ACC112 (cell line): ENCODE measurements around the gene FOCAD.
A peak's percentile ranks its signal among the peaks of the same experiment; 100 is the strongest.
"Not testable (repeated sequence)": the region's sequence is repeated elsewhere in the genome, so short reads cannot be mapped to it uniquely, and the experiment has no call there.

Experiments used
- H2AFZ ChIP-seq: fragments of 200-600 bp; sonication (generic); one replicate; pipeline ENCODE4 v1.6.0; 2017; ENCODE audit warnings: antibody characterized with exemption, low read length; ENCODE audit not compliant: unreplicated experiment
- H3K27ac ChIP-seq: fragments of 200-600 bp; sonication (generic); 2 replicates; pipeline ENCODE4 v1.5.1; 2014; ENCODE audit warnings: low read depth, mild to moderate bottlenecking, antibody characterized with exemption, low read length, moderate library complexity
- H3K27me3 ChIP-seq: fragments of 200-600 bp; sonication (generic); 2 replicates; pipeline ENCODE4 v1.6.1; 2014; ENCODE audit warnings: mild to moderate bottlenecking, antibody characterized with exemption, low read length, moderate library complexity, mixed read lengths; ENCODE audit not compliant: insufficient read depth
- H3K36me3 ChIP-seq: fragments of 200-600 bp; sonication (generic); 2 replicates; pipeline ENCODE4 v1.6.1; 2016; ENCODE audit warnings: mild to moderate bottlenecking, antibody characterized with exemption, low read length, moderate library complexity, mixed read lengths; ENCODE audit not compliant: insufficient read depth
- H3K4me1 ChIP-seq: fragments of 200-600 bp; sonication (generic); one replicate; pipeline ENCODE4 v1.6.1; 2016; ENCODE audit warnings: low read length, mixed read lengths; ENCODE audit not compliant: insufficient read depth, unreplicated experiment, control insufficient read depth
- H3K4me3 ChIP-seq: fragments of 200-600 bp; sonication (generic); 2 replicates; pipeline ENCODE4 v1.5.1; 2014; ENCODE audit warnings: mild to moderate bottlenecking, low read depth, low read length
- H3K79me2 ChIP-seq: fragments of 200-600 bp; sonication (generic); one replicate; pipeline ENCODE4 v1.6.0; 2016; ENCODE audit warnings: low read length; ENCODE audit not compliant: control insufficient read depth, unreplicated experiment, insufficient read depth

Gene FOCAD

GRCh38 chr9:20651939-20652338 lies 32.1 kb upstream of the FOCAD start:
- H3K27me3 ChIP-seq, result 0 out of 2 replicates have a peak, but pooled peaks cover 3% of the 10 kb centered on the region
- no peaks in the 10 kb centered on the region for H3K36me3 ChIP-seq
- no peak overlapping the region for H3K4me3 ChIP-seq
- H3K4me1 ChIP-seq, result peaks cover 4% of the 10 kb centered on the region
- H3K79me2 ChIP-seq, result no peaks in the 10 kb centered on the region
- no peak overlapping the region for H3K27ac ChIP-seq
- no peak overlapping the region for H2AFZ ChIP-seq

GRCh38 chr9:20658246-20658667 lies 25.8 kb upstream of the FOCAD start:
- H3K4me1 ChIP-seq, H3K36me3 ChIP-seq, H2AFZ ChIP-seq, H3K27ac ChIP-seq, H3K79me2 ChIP-seq, H3K27me3 ChIP-seq: not testable (repeated sequence)
- H3K4me3 ChIP-seq, result peak overlapping the region; percentile 92

GRCh38 chr9:20658677-20659473 lies 25.2 kb upstream of the FOCAD start:
- Histone ChIP-seq H3K79me2 (peaks cover 3% of the 10 kb centered on the region), H3K4me1 (no peaks in the 10 kb centered on the region), H3K27ac (no peak overlapping the region), H3K36me3 (no peaks in the 10 kb centered on the region), H2AFZ (peak overlapping the region; percentile 95), H3K4me3 (peak overlapping the region; percentile 92), H3K27me3 (no peaks in the 10 kb centered on the region)

GRCh38 chr9:20659474-20659967 lies 24.5 kb upstream of the FOCAD start:
- Histone ChIP-seq H3K4me1 (no peaks in the 10 kb centered on the region), H3K36me3 (no peaks in the 10 kb centered on the region), H3K27ac (no peak overlapping the region), H2AFZ (no peak overlapping the region), H3K4me3 (peak overlapping the region; percentile 92), H3K27me3 (no peaks in the 10 kb centered on the region), H3K79me2 (peaks cover 3% of the 10 kb centered on the region)

- no peaks in the 10 kb centered on the region for H3K4me1 ChIP-seq
- H3K4me3 ChIP-seq, result no peak overlapping the region
- no peaks in the 10 kb centered on the region for H3K36me3 ChIP-seq
- H3K27ac ChIP-seq, result no peak overlapping the region
- H3K79me2 ChIP-seq, result peaks cover 3% of the 10 kb centered on the region
- H3K27me3 ChIP-seq, result no peaks in the 10 kb centered on the region
- no peak overlapping the region for H2AFZ ChIP-seq
Measured at GRCh38 chr9:20662156-20662555, 21.9 kb upstream of the FOCAD start.

- no peaks in the 10 kb centered on the region for H3K4me1 ChIP-seq
- no peak overlapping the region for H3K4me3 ChIP-seq
- H3K27ac ChIP-seq, result no peak overlapping the region
- H3K36me3 ChIP-seq, result no peaks in the 10 kb centered on the region
- peaks cover 3% of the 10 kb centered on the region for H3K79me2 ChIP-seq
- H3K27me3 ChIP-seq, result no peaks in the 10 kb centered on the region
- H2AFZ ChIP-seq, result no peak overlapping the region
Measured at GRCh38 chr9:20663133-20663532, 20.9 kb upstream of the FOCAD start.

- peaks cover 3% of the 10 kb centered on the region for H3K79me2 ChIP-seq
- H3K27ac ChIP-seq, result no peak overlapping the region
- H3K4me1 ChIP-seq, result no peaks in the 10 kb centered on the region
- no peaks in the 10 kb centered on the region for H3K27me3 ChIP-seq
- no peak overlapping the region for H2AFZ ChIP-seq
- no peaks in the 10 kb centered on the region for H3K36me3 ChIP-seq
- no peak overlapping the region for H3K4me3 ChIP-seq
Measured at GRCh38 chr9:20664501-20664900, 19.6 kb upstream of the FOCAD start.

DNA sequence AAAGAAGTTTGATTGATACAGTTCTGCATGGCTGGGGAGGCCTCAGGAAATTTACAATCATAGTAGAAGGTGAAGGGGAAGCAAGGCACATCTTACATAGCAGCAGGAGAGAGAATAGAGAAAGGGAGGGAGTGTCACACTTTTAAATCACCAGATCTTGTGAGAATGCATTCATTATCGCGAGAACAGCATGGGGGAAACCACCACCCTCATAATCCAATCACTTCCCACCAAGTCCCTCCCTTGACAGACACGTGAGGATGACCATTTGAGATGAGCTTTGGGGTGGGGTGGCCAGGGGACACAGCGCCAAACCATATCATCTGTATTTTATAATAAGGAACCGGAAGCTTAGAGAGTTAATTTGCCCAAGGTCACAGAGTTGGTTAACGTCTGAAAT lies 13.7 kb upstream of the FOCAD start:
- H3K36me3 ChIP-seq, result no peaks in the 10 kb centered on the region
- H3K79me2 ChIP-seq, result no peaks in the 10 kb centered on the region
- H2AFZ ChIP-seq, result no peak overlapping the region
- H3K4me1 ChIP-seq, result no peaks in the 10 kb centered on the region
- no peak overlapping the region for H3K4me3 ChIP-seq
- no peak overlapping the region for H3K27ac ChIP-seq
- no peaks in the 10 kb centered on the region for H3K27me3 ChIP-seq

DNA sequence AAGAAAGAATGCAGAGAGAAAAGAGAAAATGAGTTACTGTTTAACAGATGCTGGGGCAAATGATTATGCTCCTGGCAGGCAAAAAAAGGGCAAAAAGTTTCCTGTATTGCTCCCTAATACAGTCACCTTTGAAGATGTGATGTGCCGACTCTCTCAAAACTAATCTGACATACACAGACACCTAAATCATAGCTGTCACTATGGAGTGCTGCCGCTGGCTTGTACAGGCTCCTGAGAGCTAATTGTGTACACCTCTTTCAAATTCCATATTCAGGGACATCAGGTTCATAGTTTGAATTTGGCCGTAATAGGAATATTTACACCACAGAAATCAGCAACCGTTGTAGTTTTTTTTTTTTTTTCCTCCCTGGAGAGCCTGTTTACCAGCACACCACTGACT lies 12.4 kb upstream of the FOCAD start:
- no peaks in the 10 kb centered on the region for H3K4me1 ChIP-seq
- H2AFZ ChIP-seq, result no peak overlapping the region
- H3K36me3 ChIP-seq, result no peaks in the 10 kb centered on the region
- no peaks in the 10 kb centered on the region for H3K79me2 ChIP-seq
- no peak overlapping the region for H3K27ac ChIP-seq
- no peaks in the 10 kb centered on the region for H3K27me3 ChIP-seq
- no peak overlapping the region for H3K4me3 ChIP-seq

DNA sequence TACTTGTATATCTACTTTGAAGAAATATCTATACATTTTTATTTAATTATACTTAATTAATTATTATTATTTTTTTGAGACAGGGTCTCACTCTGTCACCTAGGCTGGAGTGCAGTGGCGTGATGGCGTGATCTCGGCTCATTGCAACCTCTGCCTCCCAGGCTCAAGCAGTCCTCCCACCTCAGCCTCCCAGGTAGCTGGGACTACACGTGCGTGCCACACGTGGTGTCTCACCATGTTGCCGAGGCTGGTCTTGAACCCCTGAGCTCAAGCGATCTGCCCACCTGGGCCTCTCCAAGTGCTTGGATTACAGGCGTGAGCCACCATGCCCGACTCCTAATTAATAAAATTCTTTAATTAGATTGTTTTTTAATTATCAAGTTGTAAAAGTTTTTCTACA lies 10.5 kb upstream of the FOCAD start:
- H2AFZ ChIP-seq, H3K79me2 ChIP-seq, H3K27me3 ChIP-seq, H3K27ac ChIP-seq, H3K36me3 ChIP-seq, H3K4me1 ChIP-seq, H3K4me3 ChIP-seq: not testable (repeated sequence)

- no peak overlapping the region for H3K4me3 ChIP-seq
- H2AFZ ChIP-seq, result no peak overlapping the region
- H3K27ac ChIP-seq, result no peak overlapping the region
- H3K27me3 ChIP-seq, result no peaks in the 10 kb centered on the region
- H3K36me3 ChIP-seq, result no peaks in the 10 kb centered on the region
- peaks cover 11% of the 10 kb centered on the region for H3K79me2 ChIP-seq
- H3K4me1 ChIP-seq, result peaks cover 32% of the 10 kb centered on the region
Measured at GRCh38 chr9:20681467-20681866, 2.6 kb upstream of the FOCAD start.
